AG10803 (cell line): ENCODE results near the gene ENTPD3.

Experiments
- DNase-seq: peaks from one replicate; pipeline ENCODE4 v3.0.0; 2010; ENCODE audit warnings: low read depth
- H3K4me3 ChIP-seq: 2 replicates; pipeline ENCODE4 v1.5.1; 2011; ENCODE audit warnings: mild to moderate bottlenecking, low read length, control low read depth
- CTCF ChIP-seq: conservative IDR thresholded peaks from 2 replicates; pipeline ENCODE4 v1.5.1; 2011; ENCODE audit warnings: mild to moderate bottlenecking, low read length, control low read depth, inconsistent platforms

ENTPD3 gene

GRCh38 chr3:40382617-40382979, 4.4 kb upstream of the ENTPD3 start:
- no peak for DNase-seq
- no peak for TF ChIP-seq CTCF
- H3K4me3 ChIP-seq, result no peak overlapping the region

- H3K4me3 ChIP-seq, result no peak overlapping the region
- TF ChIP-seq CTCF, result no peak
- DNase-seq, result no peak
Observed at GRCh38 chr3:40386213-40386612, 771 bp upstream of the ENTPD3 start.

- no peak overlapping the region for H3K4me3 ChIP-seq
- no peak for TF ChIP-seq CTCF
- DNase-seq, result no peak
Observed at GRCh38 chr3:40387895-40388254, 891 bp downstream of the ENTPD3 start.

GRCh38 chr3:40396406-40396805, 9.4 kb downstream of the ENTPD3 start:
- TF ChIP-seq CTCF, result no peak
- DNase-seq, result no peak
- no peak overlapping the region for H3K4me3 ChIP-seq

GRCh38 chr3:40397129-40397528, 10.1 kb downstream of the ENTPD3 start:
- TF ChIP-seq CTCF, result no peak
- no peak for DNase-seq
- H3K4me3 ChIP-seq, result no peak overlapping the region

GRCh38 chr3:40397912-40398311, 10.9 kb downstream of the ENTPD3 start:
- no peak for TF ChIP-seq CTCF
- no peak overlapping the region for H3K4me3 ChIP-seq

GRCh38 chr3:40398346-40398745, 11.4 kb downstream of the ENTPD3 start:
- no peak for TF ChIP-seq CTCF
- no peak overlapping the region for H3K4me3 ChIP-seq
- no peak for DNase-seq

More at GRCh38 chr3:40397912-40398311, 10.9 kb downstream of the ENTPD3 start:
- no peak for DNase-seq
